Liver (tissue), 9 donors: Measurements from ENCODE around the gene CD68. TPM values are rescaled to one million over a fixed set of nuclear protein-coding genes. Genes with fewer than 3 reads are reported as not detected.

Source experiments
- DNase-seq: peaks from one replicate; pipeline ENCODE4 v3.0.0-alpha.2; 2017; ENCODE audit warnings: low spot score
- H3K27ac ChIP-seq, 2 donors: one replicate each; pipeline ENCODE4 v1.7.0; 2013; ENCODE audit warnings: inconsistent platforms in 2 of 2, low read length in 2 of 2, control low read depth in 1 of 2, low read depth in 1 of 2, mild to moderate bottlenecking in 1 of 2
- H3K27me3 ChIP-seq, 4 donors: one replicate each; pipeline versions ENCODE4 v1.6.1 to v1.7.0; 2013; ENCODE audit warnings: low read length in 3 of 4, inconsistent platforms in 1 of 4, mild to moderate bottlenecking in 1 of 4, moderate library complexity in 1 of 4; ENCODE audit not compliant: control insufficient read depth in 4 of 4, insufficient read depth in 4 of 4
- H3K36me3 ChIP-seq, 4 donors: one replicate each; pipeline versions ENCODE4 v1.6.1 to v1.7.0; 2013; ENCODE audit warnings: low read length in 3 of 4, mild to moderate bottlenecking in 3 of 4, low read depth in 1 of 4, moderate library complexity in 1 of 4; ENCODE audit not compliant: control insufficient read depth in 4 of 4, insufficient read depth in 3 of 4
- H3K4me1 ChIP-seq, 4 donors: one replicate each; pipeline versions ENCODE4 v1.6.1 to v1.7.0; 2013; ENCODE audit warnings: low read length in 3 of 4, mild to moderate bottlenecking in 3 of 4, moderate library complexity in 1 of 4; ENCODE audit not compliant: control insufficient read depth in 4 of 4, insufficient read depth in 4 of 4
- H3K4me3 ChIP-seq, 3 donors: one replicate each; pipeline versions ENCODE4 v1.6.1 to v1.7.0; 2013; ENCODE audit warnings: low read length in 3 of 3, control low read depth in 1 of 3, low read depth in 1 of 3, mild to moderate bottlenecking in 1 of 3
- H3K9ac ChIP-seq, 2 donors: one replicate each; pipeline ENCODE4 v1.7.0; 2013; ENCODE audit warnings: low read length in 2 of 2, mild to moderate bottlenecking in 2 of 2, moderate library complexity in 2 of 2, control low read depth in 1 of 2, low read depth in 1 of 2
- H3K9me3 ChIP-seq, 4 donors: one replicate each; pipeline versions ENCODE4 v1.6.1 to v1.7.0; 2013; ENCODE audit warnings: low read length in 3 of 4; ENCODE audit not compliant: control insufficient read depth in 4 of 4
- EGR1 ChIP-seq, 2 donors: IDR thresholded peaks; 2 replicates each; pipeline ENCODE4 v1.6.1; 2016 to 2018; ENCODE audit warnings: antibody characterized with exemption in 2 of 2, low read depth in 2 of 2
- FOXA1 ChIP-seq: IDR thresholded peaks from 2 replicates; pipeline ENCODE4 v1.6.1; 2016; ENCODE audit warnings: antibody characterized with exemption
- FOXA2 ChIP-seq: IDR thresholded peaks from 2 replicates; pipeline ENCODE4 v1.6.1; 2016; ENCODE audit warnings: antibody characterized with exemption
- GABPA ChIP-seq, 2 donors: IDR thresholded peaks in 1 of 2; conservative IDR thresholded peaks in 1 of 2; 2 replicates each; pipeline ENCODE4 v1.6.1; 2016; ENCODE audit warnings: antibody characterized with exemption in 2 of 2, mild to moderate bottlenecking in 1 of 2, moderate library complexity in 1 of 2
- HNF4A ChIP-seq, 2 donors: conservative IDR thresholded peaks; 2 replicates each; pipeline ENCODE4 v1.6.1; 2016; ENCODE audit warnings: antibody characterized with exemption in 2 of 2, mild to moderate bottlenecking in 2 of 2
- HNF4G ChIP-seq: IDR thresholded peaks from 2 replicates; pipeline ENCODE4 v1.6.1; 2016; ENCODE audit warnings: antibody characterized with exemption
- JUND ChIP-seq, 2 donors: IDR thresholded peaks; 2 replicates each; pipeline ENCODE4 v1.6.1; 2016; ENCODE audit warnings: antibody characterized with exemption in 2 of 2
- NR2F2 ChIP-seq: IDR thresholded peaks from 2 replicates; pipeline ENCODE4 v1.6.1; 2016; ENCODE audit warnings: antibody characterized with exemption
- RAD21 ChIP-seq, 2 donors: IDR thresholded peaks; 2 replicates each; pipeline ENCODE4 v1.6.1; 2016; ENCODE audit warnings: antibody characterized with exemption in 2 of 2, mild to moderate bottlenecking in 2 of 2
- RXRA ChIP-seq, 2 donors: IDR thresholded peaks; 2 replicates each; pipeline ENCODE4 v1.6.1; 2017 to 2018; ENCODE audit warnings: antibody characterized with exemption in 2 of 2, mild to moderate bottlenecking in 1 of 2
- SP1 ChIP-seq: IDR thresholded peaks from 2 replicates; pipeline ENCODE4 v1.6.1; 2018; ENCODE audit warnings: antibody characterized with exemption, mild to moderate bottlenecking
- TAF1 ChIP-seq: conservative IDR thresholded peaks from 2 replicates; pipeline ENCODE4 v1.6.1; 2016; ENCODE audit warnings: antibody characterized with exemption, mild to moderate bottlenecking
- YY1 ChIP-seq: IDR thresholded peaks from 2 replicates; pipeline ENCODE4 v1.6.1; 2016; ENCODE audit warnings: antibody characterized with exemption, mild to moderate bottlenecking
- ZBTB33 ChIP-seq: IDR thresholded peaks from 2 replicates; pipeline ENCODE4 v1.6.1; 2016; ENCODE audit warnings: antibody characterized with exemption
- WGBS: extraction: QIAGEN DNeasy Blood & Tissue Kit; methylation state at CpG from one replicate; pipeline ENCODE4 v1.1.7; 2013; 5-methylcytosine and 5-hydroxymethylcytosine counted together
- polyA plus RNA-seq, 2 donors: library from polyadenylated mRNA; stranded (reverse) in 1 of 2; unstranded in 1 of 2; fragments of 200-250 nt in 1 of 2; fragments of >200 nt in 1 of 2; fragmentation: Nextera tagmentation in 1 of 2; extraction: Ambion mirVana in 1 of 2; gene quantifications; one replicate each; pipeline versions ENCODE4 v1.2.1 to v1.2.3, GENCODE V29; 2013 to 2015
- total RNA-seq, 2 donors: library from RNA; depleted of rRNA; stranded (reverse); fragments of >200 nt; gene quantifications; one replicate each; pipeline ENCODE4 v1.2.3, GENCODE V29; 2014
- TF ChIP-seq, protein P1 (sequence below): IDR thresholded peaks from 2 replicates; pipeline ENCODE4 v1.6.1; 2016; ENCODE audit warnings: antibody characterized with exemption
- TF ChIP-seq, protein P2 (sequence below): fragments of 150-350 bp; IDR thresholded peaks from 2 replicates; pipeline ENCODE4 v1.5.1; 2017; ENCODE audit warnings: improper control_type of control experiment, low read depth, low read length; ENCODE audit not compliant: missing input control
- donor health status: healthy.
- donor health status: healthy.
- donor health status: healthy.
- donor health status: healthy.
- donor health status: healthy.

CD68 gene
- total and polyA plus RNA-seq, 4 donors, result 14.2 to 88.6 (median 33.1) TPM

GRCh38 chr17:7573324-7574080, 5.9 kb upstream of the CD68 start:
- Histone ChIP-seq H3K4me1 (peaks cover 7 to 47% (median 38%) of the 10 kb centered on the region in 4 donors), H3K27me3 (no peaks in the 10 kb centered on the region), H3K27ac (peak overlapping the region; percentile 95 to 98), H3K9me3 (no peaks in the 10 kb centered on the region), H3K9ac (peak overlapping the region; percentile 66 to 85), H3K36me3 (peaks cover 22 to 58% (median 43%) of the 10 kb centered on the region in 4 donors), H3K4me3 (peak overlapping the region; percentile 80 to 94 (median 91))
- WGBS, result under 1% methylated on average over 71 of the region's 71 CpGs
- TF ChIP-seq EGR1 (IDR thresholded peaks at IDR 0.05; ENCODE audit: low read depth in 2 of 2), result no peak
- peak; percentile 66 for TF ChIP-seq YY1
- TF ChIP-seq, protein P1, sequence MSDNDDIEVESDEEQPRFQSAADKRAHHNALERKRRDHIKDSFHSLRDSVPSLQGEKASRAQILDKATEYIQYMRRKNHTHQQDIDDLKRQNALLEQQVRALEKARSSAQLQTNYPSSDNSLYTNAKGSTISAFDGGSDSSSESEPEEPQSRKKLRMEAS, result peak; percentile 47
- peak; percentile 53 for TF ChIP-seq SP1
- peak; percentile 69 to 87 for TF ChIP-seq RXRA (IDR thresholded peaks at IDR 0.05)
- TF ChIP-seq GABPA (IDR thresholded peaks at IDR 0.05 in 1 of 2, conservative IDR thresholded peaks at IDR 0.05 in 1 of 2), result peak in 1 of 2 donors; percentile 78
- no peak for TF ChIP-seq JUND (IDR thresholded peaks at IDR 0.05)
- peak; percentile 84 for DNase-seq

- Histone ChIP-seq H3K9me3 (no peaks in the 10 kb centered on the region), H3K9ac (peak overlapping the region; percentile 42 to 74), H3K27ac (peak overlapping the region; percentile 95 to 98), H3K4me3 (peak overlapping the region; percentile 80 to 94 (median 91)), H3K27me3 (no peaks in the 10 kb centered on the region), H3K4me1 (peaks cover 8 to 53% (median 45%) of the 10 kb centered on the region in 4 donors), H3K36me3 (peaks cover 22 to 54% (median 45%) of the 10 kb centered on the region in 4 donors)
- TF ChIP-seq RAD21 (IDR thresholded peaks at IDR 0.05) (no peak), FOXA1 (no peak), JUND (IDR thresholded peaks at IDR 0.05) (no peak), HNF4A (conservative IDR thresholded peaks at IDR 0.05) (no peak), NR2F2 (no peak), YY1 (no peak), TAF1 (no peak), RXRA (IDR thresholded peaks at IDR 0.05) (no peak), FOXA2 (no peak), HNF4G (no peak), ZBTB33 (no peak), EGR1 (IDR thresholded peaks at IDR 0.05; ENCODE audit: low read depth in 2 of 2) (no peak)
- TF ChIP-seq, protein P2, sequence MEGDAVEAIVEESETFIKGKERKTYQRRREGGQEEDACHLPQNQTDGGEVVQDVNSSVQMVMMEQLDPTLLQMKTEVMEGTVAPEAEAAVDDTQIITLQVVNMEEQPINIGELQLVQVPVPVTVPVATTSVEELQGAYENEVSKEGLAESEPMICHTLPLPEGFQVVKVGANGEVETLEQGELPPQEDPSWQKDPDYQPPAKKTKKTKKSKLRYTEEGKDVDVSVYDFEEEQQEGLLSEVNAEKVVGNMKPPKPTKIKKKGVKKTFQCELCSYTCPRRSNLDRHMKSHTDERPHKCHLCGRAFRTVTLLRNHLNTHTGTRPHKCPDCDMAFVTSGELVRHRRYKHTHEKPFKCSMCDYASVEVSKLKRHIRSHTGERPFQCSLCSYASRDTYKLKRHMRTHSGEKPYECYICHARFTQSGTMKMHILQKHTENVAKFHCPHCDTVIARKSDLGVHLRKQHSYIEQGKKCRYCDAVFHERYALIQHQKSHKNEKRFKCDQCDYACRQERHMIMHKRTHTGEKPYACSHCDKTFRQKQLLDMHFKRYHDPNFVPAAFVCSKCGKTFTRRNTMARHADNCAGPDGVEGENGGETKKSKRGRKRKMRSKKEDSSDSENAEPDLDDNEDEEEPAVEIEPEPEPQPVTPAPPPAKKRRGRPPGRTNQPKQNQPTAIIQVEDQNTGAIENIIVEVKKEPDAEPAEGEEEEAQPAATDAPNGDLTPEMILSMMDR, result no peak
- TF ChIP-seq, protein P1, result no peak
- no peak for DNase-seq
- 34% methylated on average over 15 of the region's 15 CpGs for WGBS
These were observed 5.1 kb upstream of the CD68 start for GRCh38 chr17:7574176-7574953.
